ENCODE data around the gene SYCP3.

DNA sequence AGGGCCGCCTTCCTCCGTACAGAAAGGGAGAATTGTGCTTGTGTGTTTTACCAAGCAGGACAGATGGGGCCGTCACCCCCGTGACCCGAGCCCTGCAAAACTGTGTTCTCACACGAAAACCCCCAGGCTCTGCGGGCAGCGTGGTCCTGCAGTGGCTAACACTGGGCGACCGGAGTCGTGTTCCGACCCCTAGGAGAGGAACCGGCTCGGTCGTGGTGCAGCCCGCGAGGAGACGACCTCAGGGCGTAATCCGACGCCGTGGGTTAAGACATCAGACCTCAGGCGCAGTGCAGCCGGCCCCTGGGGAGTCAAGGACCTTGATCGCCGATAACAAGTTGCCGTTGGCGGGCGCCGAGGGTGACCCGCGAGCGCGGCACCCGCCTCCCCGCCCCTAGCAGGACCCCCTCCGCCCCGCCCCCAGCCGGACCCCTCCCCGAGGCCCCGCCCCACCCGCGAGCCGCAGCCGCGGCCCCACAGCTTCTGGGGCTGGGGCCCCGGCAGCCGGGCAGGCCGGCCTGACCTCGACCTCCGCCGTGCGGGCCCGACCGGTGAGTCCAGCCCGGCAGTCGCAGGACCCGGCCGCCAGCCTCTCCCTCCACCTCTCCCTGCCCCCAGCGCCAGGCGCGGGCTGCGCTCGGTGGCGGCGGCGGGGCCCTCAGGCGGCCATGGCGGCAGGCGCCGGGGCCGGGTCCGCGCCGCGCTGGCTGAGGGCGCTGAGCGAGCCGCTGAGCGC lies 41.9 kb downstream of the SYCP3 start, which contains the start of gene CHPT1:
- no peak for TF ChIP-seq CTCF (conservative IDR thresholded peaks at IDR 0.05 in 1 of 2, IDR thresholded peaks at IDR 0.05 in 1 of 2; ENCODE audit: low read depth in 1 of 2, low read length in 2 of 2)
- no peak for TF ChIP-seq EZH2 (IDR thresholded peaks at IDR 0.05; ENCODE audit: low read length, missing control alignments)
